Immature natural killer cell (primary cell): ENCODE results near the gene IGF1R. TPM values are rescaled to one million over a fixed set of nuclear protein-coding genes. Genes with fewer than 3 reads are reported as not detected.

Source experiments
- DNase-seq, 3 donors: peaks; one replicate each; pipeline ENCODE4 v3.0.0; 2022; ENCODE audit warnings: mixed read lengths in 1 of 3
- H3K27ac Mint-ChIP-seq, 6 donors: one replicate each; pipeline ENCODE4 v1.8.0; 2020; ENCODE audit warnings: mixed read lengths in 6 of 6, mild to moderate bottlenecking in 5 of 6, inconsistent platforms in 4 of 6, moderate library complexity in 3 of 6
- H3K27me3 Mint-ChIP-seq, 3 donors: one replicate each; pipeline ENCODE4 v1.8.0; 2020 to 2021; ENCODE audit warnings: low read depth in 3 of 3, mild to moderate bottlenecking in 3 of 3, mixed read lengths in 3 of 3, moderate library complexity in 3 of 3, inconsistent platforms in 1 of 3
- H3K36me3 Mint-ChIP-seq, 3 donors: one replicate each; pipeline ENCODE4 v1.8.0; 2020; ENCODE audit warnings: mixed read lengths in 3 of 3, inconsistent platforms in 2 of 3, mild to moderate bottlenecking in 2 of 3
- H3K4me1 Mint-ChIP-seq, 2 donors: one replicate each; pipeline ENCODE4 v1.8.0; 2020; ENCODE audit warnings: inconsistent platforms in 2 of 2, mild to moderate bottlenecking in 2 of 2, mixed read lengths in 2 of 2, moderate library complexity in 1 of 2
- H3K4me3 Mint-ChIP-seq, 5 donors: one replicate each; pipeline ENCODE4 v1.8.0; 2020; ENCODE audit warnings: mild to moderate bottlenecking in 5 of 5, mixed read lengths in 5 of 5, inconsistent platforms in 3 of 5, moderate library complexity in 3 of 5
- H3K9me3 Mint-ChIP-seq, 6 donors: one replicate each; pipeline ENCODE4 v1.8.0; 2020; ENCODE audit warnings: mild to moderate bottlenecking in 6 of 6, mixed read lengths in 6 of 6, inconsistent platforms in 4 of 6, moderate library complexity in 3 of 6
- polyA plus RNA-seq, 3 donors: library from polyadenylated mRNA; unstranded; fragments of 300-500 nt; fragmentation: Illumina TruSeq; gene quantifications; one replicate each; pipeline ENCODE4 v1.2.3, GENCODE V29; 2021

Gene IGF1R
- polyA plus RNA-seq, 3 donors from 2014 or later = 1.4 to 4.7 (median 1.4) TPM

DNA sequence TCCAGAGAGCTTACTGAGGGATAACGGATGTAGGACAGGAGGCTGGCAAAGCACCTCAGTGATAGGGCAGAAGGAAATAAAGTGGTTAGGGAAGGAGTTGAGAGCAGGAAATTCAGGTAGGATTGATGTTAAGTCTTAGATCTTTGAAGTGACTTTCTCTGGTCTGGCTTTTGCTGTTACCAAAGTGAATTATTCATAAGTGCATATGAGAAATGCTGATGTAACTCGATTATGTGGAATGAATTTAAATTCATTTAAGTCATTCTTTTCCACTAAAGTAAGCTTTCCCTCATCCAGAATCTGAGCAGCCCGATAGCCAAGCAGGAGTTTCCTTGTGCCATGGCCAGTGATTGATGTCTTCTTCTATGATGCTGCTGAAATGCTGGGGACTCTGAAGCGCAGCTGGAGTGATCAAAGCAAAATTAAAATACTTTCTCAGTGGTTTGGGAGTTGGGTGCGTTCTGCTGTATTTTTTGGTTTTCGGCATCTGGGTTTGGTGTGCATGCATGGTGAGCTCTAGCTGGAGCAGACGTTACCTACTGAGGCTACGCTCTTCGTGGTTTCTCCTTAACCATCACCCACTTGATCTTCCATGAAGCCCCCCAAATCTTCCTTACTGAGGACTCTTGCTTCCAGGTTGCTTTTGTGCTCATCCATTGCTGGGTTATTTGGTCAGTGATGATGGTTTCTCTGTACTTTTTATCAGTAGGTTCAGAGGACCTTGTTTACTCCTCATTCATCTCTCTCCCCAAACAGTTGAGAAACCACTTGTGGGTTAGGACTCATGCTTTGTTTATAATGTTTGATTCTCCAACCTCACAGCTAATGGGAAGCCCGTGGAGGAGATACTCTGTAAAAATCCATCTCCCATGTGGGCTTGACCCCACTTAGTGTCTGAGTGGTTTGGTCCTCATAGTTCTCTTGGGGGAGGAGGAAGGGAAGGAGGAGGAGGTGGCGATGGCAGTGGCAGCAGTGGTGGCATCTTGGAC is 72.5 kb downstream of the IGF1R start:
- H3K4me3 Mint-ChIP-seq = peak overlapping the region in 1 of 5 donors; percentile 39
- DNase-seq = no peak
- peak overlapping the region in 1 of 6 donors; percentile 38 for H3K27ac Mint-ChIP-seq
- peaks cover 51 to 66% of the 10 kb centered on the region in 2 donors for H3K4me1 Mint-ChIP-seq
- peaks cover 0 to 2% (median 0%) of the 10 kb centered on the region in 3 donors for H3K27me3 Mint-ChIP-seq
- H3K9me3 Mint-ChIP-seq = no peaks in the 10 kb centered on the region
- peaks cover 0 to 5% (median 0%) of the 10 kb centered on the region in 3 donors for H3K36me3 Mint-ChIP-seq

DNA sequence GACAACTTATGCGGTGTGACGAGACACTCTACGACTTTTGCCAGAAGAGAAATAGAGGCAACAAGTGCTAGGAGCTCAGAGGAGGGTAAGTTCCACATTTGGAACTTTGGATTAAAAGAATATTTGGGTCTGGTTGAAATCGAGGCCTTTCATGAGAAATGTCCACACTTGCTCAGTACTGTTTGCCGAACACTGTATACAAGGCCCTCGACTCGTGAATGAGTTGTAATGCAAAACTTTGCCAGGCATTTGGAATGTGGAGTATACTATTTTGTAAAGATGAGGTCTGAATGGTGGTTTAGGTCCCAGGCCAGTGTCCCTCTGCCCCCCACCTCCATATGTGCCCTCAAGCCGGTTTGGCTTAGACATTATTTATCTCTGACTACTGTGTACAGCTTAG is 73.9 kb downstream of the IGF1R start:
- Mint-ChIP-seq H3K9me3 (no peaks in the 10 kb centered on the region), H3K36me3 (peaks cover 0 to 5% (median 0%) of the 10 kb centered on the region in 3 donors), H3K4me3 (no peak overlapping the region), H3K4me1 (peaks cover 44 to 61% of the 10 kb centered on the region in 2 donors), H3K27me3 (peaks cover 0 to 2% (median 0%) of the 10 kb centered on the region in 3 donors), H3K27ac (peak overlapping the region in 1 of 6 donors; percentile 7)
- no peak for DNase-seq

DNA sequence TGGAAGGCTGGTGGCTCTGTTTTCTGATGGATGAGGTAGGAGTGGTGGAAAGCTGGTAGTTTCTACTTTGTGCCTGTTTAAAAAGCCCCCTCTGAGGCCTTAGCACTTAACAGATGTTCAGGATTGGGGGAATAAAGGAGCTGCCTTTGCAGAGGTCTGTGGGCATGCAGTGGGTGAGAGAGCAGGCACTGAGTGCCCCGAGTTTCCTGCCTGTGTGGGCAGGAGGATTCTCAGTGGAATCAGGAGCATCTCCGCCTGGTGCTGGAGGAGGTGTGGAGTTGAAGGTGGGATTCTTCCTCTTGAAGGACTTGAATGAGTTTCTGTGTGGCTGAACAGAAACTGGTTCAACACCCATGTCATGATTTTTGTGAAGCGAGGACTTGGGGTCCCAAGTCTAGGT is 74.3 kb downstream of the IGF1R start:
- Mint-ChIP-seq H3K27ac (no peak overlapping the region), H3K27me3 (peaks cover 0 to 2% (median 0%) of the 10 kb centered on the region in 3 donors), H3K4me3 (peak overlapping the region in 1 of 5 donors; percentile 2), H3K9me3 (no peaks in the 10 kb centered on the region), H3K36me3 (peaks cover 0 to 5% (median 0%) of the 10 kb centered on the region in 3 donors), H3K4me1 (peaks cover 44 to 64% of the 10 kb centered on the region in 2 donors)
- DNase-seq = no peak

DNA sequence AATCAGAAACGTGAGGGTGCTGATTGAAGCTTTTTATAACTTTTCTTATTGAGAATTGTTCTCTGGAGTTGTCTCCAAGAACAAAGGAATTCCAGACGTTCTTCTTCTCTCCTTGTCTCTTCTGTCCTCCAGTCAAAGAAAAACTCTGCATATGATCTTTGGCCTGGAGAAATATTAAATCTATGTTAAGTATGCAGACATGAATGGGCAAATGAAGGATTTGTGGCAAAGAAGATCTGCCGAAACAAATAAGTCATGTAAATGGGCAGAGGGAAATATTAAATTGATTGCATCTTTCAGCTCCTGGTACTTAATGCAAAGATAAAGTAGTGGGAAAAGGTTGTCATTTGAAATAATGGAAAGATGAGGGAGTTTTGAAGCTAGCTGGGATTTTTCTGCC is 74.9 kb downstream of the IGF1R start:
- Mint-ChIP-seq H3K9me3 (no peaks in the 10 kb centered on the region), H3K27me3 (peaks cover 0 to 2% (median 0%) of the 10 kb centered on the region in 3 donors), H3K4me3 (no peak overlapping the region), H3K4me1 (peaks cover 41 to 64% of the 10 kb centered on the region in 2 donors), H3K27ac (peak overlapping the region in 1 of 6 donors; percentile 30), H3K36me3 (peaks cover 0 to 5% (median 0%) of the 10 kb centered on the region in 3 donors)
- DNase-seq = no peak

DNA sequence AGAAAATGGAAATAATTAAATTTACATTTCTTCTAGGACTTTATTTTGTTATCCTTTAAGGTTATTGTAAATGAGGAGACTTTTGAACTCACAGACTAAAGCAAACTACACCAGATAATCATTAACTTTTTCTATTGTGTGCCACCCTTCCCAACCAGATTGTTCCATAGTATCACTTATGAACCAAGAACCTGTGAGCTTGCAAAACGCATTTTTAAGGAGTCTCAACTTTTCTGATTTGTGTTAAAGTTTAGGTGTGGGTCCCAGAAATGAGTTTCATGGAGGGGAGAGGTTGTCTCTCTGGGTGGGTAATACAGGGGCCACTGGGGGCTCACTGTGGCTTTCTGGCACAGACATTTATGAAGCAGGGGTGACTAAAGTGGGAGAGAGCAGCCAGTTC is 75.7 kb downstream of the IGF1R start:
- Mint-ChIP-seq H3K27ac (no peak overlapping the region), H3K4me3 (no peak overlapping the region), H3K4me1 (peaks cover 35 to 55% of the 10 kb centered on the region in 2 donors), H3K27me3 (peaks cover 0 to 2% (median 0%) of the 10 kb centered on the region in 3 donors), H3K9me3 (no peaks in the 10 kb centered on the region), H3K36me3 (peaks cover 0 to 5% (median 0%) of the 10 kb centered on the region in 3 donors)
- DNase-seq = no peak

DNA sequence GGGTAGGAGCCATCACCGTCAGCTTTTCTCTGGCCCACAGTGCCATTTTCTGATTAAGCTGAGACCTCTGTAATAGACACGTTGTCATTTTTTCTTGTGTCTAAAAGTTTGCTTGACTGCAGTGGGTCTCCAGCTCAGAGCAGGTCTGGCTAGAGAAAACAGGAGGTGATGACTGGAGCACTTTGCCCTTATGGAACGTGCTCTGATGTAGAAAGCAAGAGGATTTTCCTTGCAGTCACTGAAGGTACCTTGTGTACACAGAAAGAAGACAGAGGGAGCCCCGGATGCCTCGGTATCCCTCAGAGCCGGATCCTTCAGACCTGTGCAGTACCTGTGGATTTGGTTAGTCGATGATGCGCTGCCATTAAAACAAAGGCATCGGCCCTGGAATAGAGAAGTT is 76.2 kb downstream of the IGF1R start:
- Mint-ChIP-seq H3K36me3 (peaks cover 0 to 5% (median 0%) of the 10 kb centered on the region in 3 donors), H3K27me3 (peaks cover 0 to 2% (median 0%) of the 10 kb centered on the region in 3 donors), H3K27ac (no peak overlapping the region), H3K9me3 (no peaks in the 10 kb centered on the region), H3K4me1 (peaks cover 37 to 54% of the 10 kb centered on the region in 2 donors), H3K4me3 (no peak overlapping the region)
- DNase-seq = no peak

DNA sequence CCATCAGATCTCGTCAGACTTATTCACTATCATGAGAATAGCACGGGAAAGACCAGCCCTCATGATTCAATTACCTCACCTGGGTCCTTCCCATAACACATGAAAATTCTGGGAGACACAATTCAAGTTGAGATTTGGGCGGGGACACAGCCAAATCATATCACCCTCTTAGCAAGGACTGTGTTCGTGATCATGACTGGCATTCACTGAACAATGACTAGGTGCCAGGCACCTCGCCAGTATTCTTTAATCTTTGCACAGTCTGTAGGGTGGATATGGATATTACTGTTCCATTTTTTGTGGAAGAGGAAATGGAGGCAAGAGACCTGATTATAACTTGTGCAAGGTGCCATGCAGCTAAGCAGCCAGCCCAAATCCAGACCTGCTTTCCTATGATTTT is 77.5 kb downstream of the IGF1R start:
- no peak overlapping the region for H3K27ac Mint-ChIP-seq
- H3K27me3 Mint-ChIP-seq = peaks cover 0 to 2% (median 0%) of the 10 kb centered on the region in 3 donors
- no peak overlapping the region for H3K4me3 Mint-ChIP-seq

DNA sequence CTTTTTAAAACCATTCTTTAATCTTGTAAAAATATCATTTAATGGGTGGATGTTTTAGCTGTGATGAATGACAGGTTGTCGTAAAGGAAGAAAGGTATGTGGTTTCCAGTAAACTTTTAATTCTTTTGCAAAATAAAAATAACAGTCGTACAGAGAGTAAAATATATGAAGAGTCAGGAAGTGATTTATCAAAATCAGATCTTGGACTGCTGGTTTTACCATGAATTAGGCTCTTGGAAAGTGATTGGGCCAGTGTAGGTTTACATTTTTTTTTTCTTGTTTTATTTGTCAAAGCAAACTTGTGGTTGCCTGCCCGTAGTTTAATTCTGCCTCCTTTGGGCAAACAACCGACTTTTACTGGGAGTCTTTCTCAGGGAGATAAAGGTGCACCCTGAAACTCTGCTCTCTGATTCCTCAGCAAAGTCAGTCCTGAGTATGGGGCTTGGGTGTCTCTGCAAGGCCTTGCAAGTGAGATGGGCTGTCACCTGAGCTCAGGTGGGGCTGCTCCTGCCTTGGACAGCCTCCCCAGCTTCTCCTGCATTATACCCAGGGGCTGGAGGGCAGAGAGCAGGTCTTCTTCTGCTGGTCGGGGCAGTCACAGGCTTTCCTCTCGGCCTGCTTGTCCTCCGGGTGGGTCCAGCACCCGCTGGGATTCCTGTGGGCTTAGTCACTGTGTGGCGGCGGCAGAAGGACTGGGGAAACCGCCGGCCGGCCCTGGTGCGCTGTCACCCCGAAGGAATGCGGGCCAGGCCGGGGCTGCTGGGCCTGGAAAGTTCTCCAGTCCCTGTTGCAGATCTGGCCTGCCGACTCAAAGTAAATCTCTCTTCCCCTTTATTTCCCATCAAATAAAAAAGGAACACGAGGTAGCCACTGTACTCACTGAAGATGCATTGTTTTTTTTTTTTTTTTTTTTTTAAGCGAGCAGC is 79.0 kb downstream of the IGF1R start:
- H3K36me3 Mint-ChIP-seq = peaks cover 0 to 5% (median 0%) of the 10 kb centered on the region in 3 donors
- peaks cover 0 to 2% (median 0%) of the 10 kb centered on the region in 3 donors for H3K27me3 Mint-ChIP-seq
- no peak overlapping the region for H3K4me3 Mint-ChIP-seq
- DNase-seq = no peak
- peak overlapping the region in 2 of 6 donors; percentile 13 to 30 for H3K27ac Mint-ChIP-seq
- H3K9me3 Mint-ChIP-seq = no peaks in the 10 kb centered on the region
- H3K4me1 Mint-ChIP-seq = peaks cover 13 to 25% of the 10 kb centered on the region in 2 donors

More for the DNA sequence above, 77.5 kb downstream of the IGF1R start:
- DNase-seq = no peak
- Mint-ChIP-seq H3K36me3 (peaks cover 0 to 5% (median 0%) of the 10 kb centered on the region in 3 donors), H3K4me1 (peaks cover 26 to 40% of the 10 kb centered on the region in 2 donors), H3K9me3 (no peaks in the 10 kb centered on the region)

DNA sequence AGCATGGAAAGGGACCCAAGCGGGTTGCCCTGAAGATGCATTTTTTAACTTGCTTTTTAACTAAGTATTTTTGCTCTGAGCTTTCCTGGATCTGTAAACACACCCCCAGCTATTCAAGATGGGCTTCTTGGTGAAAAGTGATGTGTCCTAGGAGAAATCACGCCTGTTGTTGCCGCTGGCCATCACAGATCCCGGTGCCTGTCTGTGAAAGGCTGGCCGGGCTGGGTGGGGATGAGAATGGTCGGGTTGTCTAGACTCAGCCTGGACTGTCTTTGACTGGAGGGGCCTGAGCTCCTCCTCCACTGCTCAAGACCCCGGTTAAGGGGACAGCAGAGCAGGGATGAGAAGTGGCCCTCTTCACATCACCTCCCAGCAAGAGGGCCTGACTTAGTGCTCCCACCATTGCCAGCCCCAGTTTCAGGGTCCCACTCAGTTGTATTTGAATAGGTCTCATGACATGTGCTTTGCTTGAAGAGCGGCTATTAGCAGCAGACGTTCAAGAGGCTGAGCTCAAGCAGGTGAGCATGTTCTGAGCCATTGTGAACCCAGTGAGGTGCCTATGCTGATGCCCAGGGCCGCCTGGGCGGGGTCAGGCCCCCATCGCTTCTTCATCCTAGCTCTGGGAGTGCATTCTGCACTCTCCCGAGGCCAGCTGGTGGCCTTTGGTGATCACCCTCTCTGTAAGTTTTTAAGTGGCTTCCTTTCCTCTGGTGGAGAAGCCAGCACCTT is 79.9 kb downstream of the IGF1R start:
- Mint-ChIP-seq H3K27me3 (peaks cover 0 to under 1% (median 0%) of the 10 kb centered on the region in 3 donors), H3K36me3 (peaks cover 0 to 5% (median 0%) of the 10 kb centered on the region in 3 donors), H3K4me1 (peaks cover 9 to 20% of the 10 kb centered on the region in 2 donors), H3K9me3 (no peaks in the 10 kb centered on the region), H3K27ac (no peak overlapping the region), H3K4me3 (no peak overlapping the region)
- DNase-seq = no peak

DNA sequence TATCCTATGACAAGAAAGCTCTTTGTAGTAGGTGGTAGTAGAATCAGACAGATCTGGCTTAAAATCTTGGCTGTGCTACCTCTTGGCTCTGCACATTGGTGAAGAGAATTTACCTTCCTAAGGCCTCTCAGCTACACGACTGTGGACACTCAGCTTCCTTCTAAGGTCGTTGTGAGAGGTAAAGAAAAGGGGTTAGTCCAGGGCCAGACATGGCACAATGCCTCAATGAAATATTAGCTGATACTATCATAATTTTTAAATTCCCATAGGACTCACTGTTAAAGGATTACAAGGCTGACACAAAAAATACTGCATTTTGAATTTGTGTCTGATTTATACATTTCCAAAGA is 80.4 kb downstream of the IGF1R start:
- H3K27me3 Mint-ChIP-seq = no peaks in the 10 kb centered on the region
- peaks cover 0 to 5% (median 0%) of the 10 kb centered on the region in 3 donors for H3K36me3 Mint-ChIP-seq
- H3K4me3 Mint-ChIP-seq = no peak overlapping the region
- H3K27ac Mint-ChIP-seq = no peak overlapping the region
- no peaks in the 10 kb centered on the region for H3K9me3 Mint-ChIP-seq
- DNase-seq = no peak
- peaks cover 10 to 20% of the 10 kb centered on the region in 2 donors for H3K4me1 Mint-ChIP-seq

DNA sequence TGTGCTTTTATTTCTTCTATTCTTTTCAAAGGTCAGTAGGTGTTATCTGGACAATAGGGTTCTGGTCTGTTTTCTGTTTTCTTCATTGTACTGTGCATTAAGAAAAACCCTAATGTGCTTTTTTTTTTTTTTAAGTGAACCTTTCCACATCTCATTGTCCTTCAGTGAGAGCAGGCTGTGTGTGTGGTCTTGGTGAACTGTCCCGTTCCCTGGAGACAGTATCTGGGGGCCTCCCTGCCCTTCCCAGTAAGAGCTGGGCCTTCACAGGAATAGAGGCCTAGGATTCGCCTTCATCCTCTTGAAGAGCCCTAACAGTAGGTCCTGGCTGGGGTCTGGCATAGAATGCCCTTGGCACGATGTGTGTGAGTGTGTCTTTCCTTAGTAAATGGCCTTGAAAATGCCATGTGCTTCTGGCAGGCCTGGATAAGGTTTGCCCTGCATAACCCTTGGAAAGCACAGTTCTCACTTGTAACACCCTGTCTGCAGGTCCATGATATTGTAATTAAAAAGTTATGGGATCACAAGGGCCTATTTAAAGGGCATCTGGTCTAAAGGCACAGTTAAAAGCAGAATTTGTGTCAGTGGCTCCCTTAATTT is 81.2 kb downstream of the IGF1R start:
- peaks cover 14 to 28% of the 10 kb centered on the region in 2 donors for H3K4me1 Mint-ChIP-seq
- H3K27ac Mint-ChIP-seq = peak overlapping the region in 1 of 6 donors; percentile 28
- DNase-seq = no peak
- no peaks in the 10 kb centered on the region for H3K9me3 Mint-ChIP-seq
- H3K27me3 Mint-ChIP-seq = no peaks in the 10 kb centered on the region
- peaks cover 0 to 5% (median 0%) of the 10 kb centered on the region in 3 donors for H3K36me3 Mint-ChIP-seq
- H3K4me3 Mint-ChIP-seq = no peak overlapping the region

DNA sequence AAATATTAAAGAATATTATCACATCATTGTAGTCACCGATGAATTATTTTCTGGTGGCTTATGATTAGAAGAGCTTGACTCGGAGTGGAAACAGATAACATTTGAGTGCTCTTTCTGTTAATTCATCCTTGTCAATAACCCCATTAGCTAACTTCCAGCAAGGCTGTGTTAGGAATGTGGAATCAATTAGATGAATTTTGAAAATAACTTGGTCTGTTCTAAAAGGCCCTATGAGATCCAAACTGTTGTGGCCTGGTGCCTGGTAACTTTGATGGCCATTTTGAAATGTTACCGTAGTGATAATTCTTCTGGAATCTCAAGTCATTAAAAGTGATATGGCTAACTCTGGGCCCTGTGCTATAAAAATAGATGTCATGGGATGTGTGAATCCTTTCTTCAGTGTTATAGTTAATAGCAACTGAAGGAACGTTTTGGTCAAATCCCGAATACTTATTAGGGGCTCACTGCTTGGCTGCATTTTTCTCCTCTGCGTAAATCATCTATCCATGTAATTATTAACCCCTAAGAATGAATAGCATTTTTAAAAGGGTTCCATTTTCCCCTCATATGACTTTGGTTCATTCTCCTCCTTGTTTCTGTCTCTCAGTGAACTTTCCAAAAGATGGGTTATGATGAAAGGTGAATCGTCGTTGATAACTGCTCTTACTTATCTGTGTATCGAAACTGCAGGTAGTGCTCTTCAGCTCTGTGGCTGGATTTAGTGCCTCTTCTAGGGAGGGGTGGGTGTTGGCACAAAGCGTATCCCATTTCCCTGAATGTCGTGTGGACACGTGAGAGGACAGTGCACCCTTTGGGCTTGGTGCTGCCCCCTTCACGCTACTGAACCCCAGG is 82.7 kb downstream of the IGF1R start:
- no peaks in the 10 kb centered on the region for H3K9me3 Mint-ChIP-seq
- no peaks in the 10 kb centered on the region for H3K27me3 Mint-ChIP-seq

More for the DNA sequence above, 82.7 kb downstream of the IGF1R start:
- no peak for DNase-seq
- no peak overlapping the region for H3K4me3 Mint-ChIP-seq
- no peak overlapping the region for H3K27ac Mint-ChIP-seq
- no peaks in the 10 kb centered on the region for H3K36me3 Mint-ChIP-seq
- H3K4me1 Mint-ChIP-seq = peaks cover 27 to 37% of the 10 kb centered on the region in 2 donors
